Measurements from ENCODE around the gene CHST13. TPM values are rescaled to one million over a fixed set of nuclear protein-coding genes. Genes with fewer than 3 reads are reported as not detected.

Gene CHST13
- total RNA-seq, 3 donors from 2014 or later = not detected

GRCh38 chr3:126542340-126543241, 18.6 kb downstream of the CHST13 start:
- DNase-seq = no peak

DNA sequence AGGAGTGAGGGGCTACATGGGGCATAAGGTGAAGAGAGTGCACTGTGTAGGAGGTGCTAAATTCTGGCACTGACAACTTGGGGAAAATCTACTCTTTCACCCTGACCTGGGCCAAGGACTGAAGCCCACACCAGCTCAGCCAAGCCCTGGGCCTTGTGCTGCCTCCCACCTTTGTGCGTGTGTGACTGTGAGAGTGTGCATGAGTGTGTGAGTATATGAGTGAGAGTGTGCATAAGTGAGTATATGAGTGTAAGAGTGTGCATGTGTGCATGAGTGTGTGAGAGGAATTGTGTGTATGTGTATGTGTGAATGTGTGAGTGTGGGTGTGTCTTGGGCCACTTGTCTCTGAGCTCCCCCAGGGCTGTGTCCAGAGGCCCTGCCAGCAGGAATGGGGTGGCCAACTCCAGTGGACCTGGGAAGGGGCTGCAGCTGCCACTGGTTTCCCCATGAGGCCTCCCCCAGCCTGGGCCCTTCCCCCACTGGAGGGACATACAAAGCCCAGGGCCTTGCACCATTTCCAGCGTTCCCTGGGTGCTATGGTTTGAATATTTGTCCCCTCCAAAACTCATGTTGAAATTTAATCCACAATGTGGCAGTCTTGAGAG, 19.6 kb downstream of the CHST13 start:
- no peak for ATAC-seq
- H3K9me3 Mint-ChIP-seq = no peaks in the 10 kb centered on the region

More at GRCh38 chr3:126542340-126543241, 18.6 kb downstream of the CHST13 start:
- Mint-ChIP-seq H3K36me3 (ENCODE audit: insufficient read depth) (no peaks in the 10 kb centered on the region), H3K4me3 (no peak overlapping the region), H3K27me3 (ENCODE audit: low read depth) (peaks cover 7% of the 10 kb centered on the region), H3K9me3 (no peaks in the 10 kb centered on the region), H3K4me1 (ENCODE audit: low read depth) (no peaks in the 10 kb centered on the region)
- no peak for ATAC-seq

GRCh38 chr3:126544596-126545281, 20.8 kb downstream of the CHST13 start:
- no peaks in the 10 kb centered on the region for H3K36me3 Mint-ChIP-seq (ENCODE audit: insufficient read depth)
- H3K4me3 Mint-ChIP-seq = no peak overlapping the region
- DNase-seq (no peak), ATAC-seq (no peak)
- H3K27me3 Mint-ChIP-seq (ENCODE audit: low read depth) = peaks cover 7% of the 10 kb centered on the region
- no peaks in the 10 kb centered on the region for H3K4me1 Mint-ChIP-seq (ENCODE audit: low read depth)
- H3K9me3 Mint-ChIP-seq = no peaks in the 10 kb centered on the region

More for the DNA sequence above, 19.6 kb downstream of the CHST13 start:
- no peak overlapping the region for H3K4me3 Mint-ChIP-seq
- no peaks in the 10 kb centered on the region for H3K36me3 Mint-ChIP-seq (ENCODE audit: insufficient read depth)
- no peak for DNase-seq
- peaks cover 7% of the 10 kb centered on the region for H3K27me3 Mint-ChIP-seq (ENCODE audit: low read depth)
- H3K4me1 Mint-ChIP-seq (ENCODE audit: low read depth) = no peaks in the 10 kb centered on the region

DNA sequence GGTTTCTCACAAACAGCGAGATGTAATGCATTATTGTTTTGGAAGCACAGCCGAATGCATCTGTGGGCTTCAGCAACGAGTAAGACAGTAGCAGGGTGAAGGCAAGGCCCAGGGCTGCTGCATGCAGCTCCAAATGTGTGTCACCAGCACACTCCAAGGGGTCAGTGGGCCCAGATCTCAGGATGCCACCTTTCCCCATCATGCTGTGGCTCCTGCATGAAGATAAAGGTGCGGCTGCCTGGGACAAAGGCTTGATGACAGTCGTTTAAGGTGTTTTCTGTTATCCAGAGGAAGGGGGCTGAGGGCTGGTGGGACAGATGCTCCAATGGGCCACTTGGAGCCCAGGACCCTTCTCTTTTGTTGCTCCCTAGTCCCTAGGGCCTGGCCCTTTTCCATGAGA, 21.6 kb downstream of the CHST13 start:
- H3K9me3 Mint-ChIP-seq = no peaks in the 10 kb centered on the region

GRCh38 chr3:126546013-126546412, 22.1 kb downstream of the CHST13 start:
- no peak for ATAC-seq
- no peak for DNase-seq
- no peaks in the 10 kb centered on the region for H3K36me3 Mint-ChIP-seq (ENCODE audit: insufficient read depth)
- no peaks in the 10 kb centered on the region for H3K4me1 Mint-ChIP-seq (ENCODE audit: low read depth)
- H3K27me3 Mint-ChIP-seq (ENCODE audit: low read depth) = peaks cover 10% of the 10 kb centered on the region
- no peaks in the 10 kb centered on the region for H3K9me3 Mint-ChIP-seq
- H3K4me3 Mint-ChIP-seq = no peak overlapping the region

More for the DNA sequence above, 21.6 kb downstream of the CHST13 start:
- no peaks in the 10 kb centered on the region for H3K4me1 Mint-ChIP-seq (ENCODE audit: low read depth)
- H3K36me3 Mint-ChIP-seq (ENCODE audit: insufficient read depth) = no peaks in the 10 kb centered on the region
- no peak for ATAC-seq
- peaks cover 7% of the 10 kb centered on the region for H3K27me3 Mint-ChIP-seq (ENCODE audit: low read depth)
- DNase-seq = no peak
- no peak overlapping the region for H3K4me3 Mint-ChIP-seq

DNA sequence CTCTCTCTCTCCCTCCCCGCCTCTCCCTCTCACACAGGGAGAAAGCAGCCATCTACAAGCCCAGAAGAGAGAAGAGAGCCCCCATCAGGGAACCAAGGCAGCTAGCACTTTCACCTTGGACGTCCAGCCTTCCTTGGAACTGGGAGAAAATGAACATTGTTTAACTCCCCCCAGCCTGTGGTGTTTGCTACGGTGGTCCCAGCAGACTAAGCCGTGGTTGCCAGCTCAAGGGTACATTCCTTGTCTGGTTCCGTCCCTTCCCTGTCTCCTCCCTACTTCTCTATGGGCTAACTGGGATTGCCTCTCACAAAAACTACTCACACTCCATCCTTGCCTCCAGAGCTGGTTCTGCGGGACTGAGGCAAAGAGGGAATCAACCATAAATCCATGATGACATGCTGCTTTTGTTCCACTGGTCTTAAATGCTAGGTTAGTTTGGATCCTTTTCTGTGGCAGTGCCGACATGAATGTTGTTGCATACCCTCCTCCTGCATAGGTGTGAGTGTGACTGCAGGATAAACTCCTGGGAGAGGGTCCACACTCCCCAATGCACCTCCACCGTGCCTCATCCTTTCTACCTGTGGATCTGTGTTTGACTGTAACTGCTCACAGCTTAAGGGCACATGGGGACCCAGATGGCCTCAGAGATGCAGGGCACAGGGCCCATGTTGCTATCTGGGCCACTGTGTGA, 22.7 kb downstream of the CHST13 start:
- Mint-ChIP-seq H3K9me3 (no peaks in the 10 kb centered on the region), H3K4me3 (no peak overlapping the region), H3K4me1 (ENCODE audit: low read depth) (no peaks in the 10 kb centered on the region), H3K36me3 (ENCODE audit: insufficient read depth) (no peaks in the 10 kb centered on the region), H3K27me3 (ENCODE audit: low read depth) (peaks cover 12% of the 10 kb centered on the region)
- ATAC-seq (no peak), DNase-seq (no peak)

GRCh38 chr3:126547721-126548120, 23.8 kb downstream of the CHST13 start:
- no peak for DNase-seq
- Mint-ChIP-seq H3K27me3 (ENCODE audit: low read depth) (peaks cover 12% of the 10 kb centered on the region), H3K36me3 (ENCODE audit: insufficient read depth) (no peaks in the 10 kb centered on the region), H3K9me3 (no peaks in the 10 kb centered on the region), H3K4me3 (no peak overlapping the region), H3K4me1 (ENCODE audit: low read depth) (no peaks in the 10 kb centered on the region)
- no peak for ATAC-seq

DNA sequence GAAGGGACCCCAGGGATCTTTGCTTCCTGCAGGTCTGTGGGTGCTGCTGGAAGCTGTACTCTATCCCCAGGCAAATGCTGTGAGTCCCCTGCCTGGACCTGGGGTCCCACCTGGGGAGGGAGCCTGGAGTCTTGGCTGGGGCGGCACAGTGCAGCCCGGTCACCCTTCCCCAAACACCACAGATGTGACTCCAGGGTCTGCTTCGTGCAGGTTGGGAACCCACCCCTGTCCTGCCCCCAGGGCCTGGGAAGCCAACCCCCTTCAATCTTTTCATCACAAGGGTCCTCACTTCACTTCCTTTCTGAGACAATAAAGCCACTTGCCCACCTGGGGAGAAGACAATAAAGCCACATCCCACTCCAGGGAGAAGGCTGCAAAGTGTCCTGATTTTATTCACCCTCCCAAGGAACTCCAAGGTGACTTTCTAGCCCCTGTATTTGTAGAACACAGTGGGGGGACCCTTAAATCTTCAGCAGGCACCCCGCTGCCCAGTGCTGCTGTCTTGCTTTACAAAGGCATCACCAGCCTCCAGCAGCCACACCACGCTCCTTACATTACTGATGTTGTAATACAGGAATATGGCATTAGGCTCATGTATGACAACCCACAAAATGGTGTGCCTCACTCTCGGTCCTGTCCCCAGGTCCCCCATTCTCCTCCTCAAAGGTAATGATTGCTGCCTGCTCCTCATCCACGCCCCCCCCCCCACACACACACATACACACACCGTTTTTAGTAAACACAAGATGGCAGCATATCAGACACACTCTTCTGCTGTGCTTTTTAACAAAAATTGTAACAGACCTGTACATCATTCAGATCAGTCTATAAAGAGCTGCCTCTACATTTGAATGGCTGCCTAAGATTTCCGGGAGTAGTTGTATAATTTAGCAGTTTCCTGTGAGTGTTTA, 24.9 kb downstream of the CHST13 start:
- no peaks in the 10 kb centered on the region for H3K4me1 Mint-ChIP-seq (ENCODE audit: low read depth)
- H3K27me3 Mint-ChIP-seq (ENCODE audit: low read depth) = peaks cover 12% of the 10 kb centered on the region
- no peaks in the 10 kb centered on the region for H3K36me3 Mint-ChIP-seq (ENCODE audit: insufficient read depth)
- ATAC-seq (no peak), DNase-seq (no peak)
- H3K4me3 Mint-ChIP-seq = no peak overlapping the region
- H3K9me3 Mint-ChIP-seq = no peaks in the 10 kb centered on the region

GRCh38 chr3:126549861-126550487, 26.0 kb downstream of the CHST13 start:
- no peak for DNase-seq
- no peaks in the 10 kb centered on the region for H3K36me3 Mint-ChIP-seq (ENCODE audit: insufficient read depth)
- H3K4me1 Mint-ChIP-seq (ENCODE audit: low read depth) = no peaks in the 10 kb centered on the region
- H3K4me3 Mint-ChIP-seq = no peak overlapping the region
- H3K27me3 Mint-ChIP-seq (ENCODE audit: low read depth) = peaks cover 12% of the 10 kb centered on the region
- no peak for ATAC-seq
- H3K9me3 Mint-ChIP-seq = no peaks in the 10 kb centered on the region

GRCh38 chr3:126550488-126551051, 26.6 kb downstream of the CHST13 start:
- Mint-ChIP-seq H3K27me3 (ENCODE audit: low read depth) (peaks cover 12% of the 10 kb centered on the region), H3K4me1 (ENCODE audit: low read depth) (no peaks in the 10 kb centered on the region), H3K36me3 (ENCODE audit: insufficient read depth) (no peaks in the 10 kb centered on the region), H3K4me3 (no peak overlapping the region), H3K9me3 (no peaks in the 10 kb centered on the region)
- ATAC-seq (no peak), DNase-seq (no peak)

DNA sequence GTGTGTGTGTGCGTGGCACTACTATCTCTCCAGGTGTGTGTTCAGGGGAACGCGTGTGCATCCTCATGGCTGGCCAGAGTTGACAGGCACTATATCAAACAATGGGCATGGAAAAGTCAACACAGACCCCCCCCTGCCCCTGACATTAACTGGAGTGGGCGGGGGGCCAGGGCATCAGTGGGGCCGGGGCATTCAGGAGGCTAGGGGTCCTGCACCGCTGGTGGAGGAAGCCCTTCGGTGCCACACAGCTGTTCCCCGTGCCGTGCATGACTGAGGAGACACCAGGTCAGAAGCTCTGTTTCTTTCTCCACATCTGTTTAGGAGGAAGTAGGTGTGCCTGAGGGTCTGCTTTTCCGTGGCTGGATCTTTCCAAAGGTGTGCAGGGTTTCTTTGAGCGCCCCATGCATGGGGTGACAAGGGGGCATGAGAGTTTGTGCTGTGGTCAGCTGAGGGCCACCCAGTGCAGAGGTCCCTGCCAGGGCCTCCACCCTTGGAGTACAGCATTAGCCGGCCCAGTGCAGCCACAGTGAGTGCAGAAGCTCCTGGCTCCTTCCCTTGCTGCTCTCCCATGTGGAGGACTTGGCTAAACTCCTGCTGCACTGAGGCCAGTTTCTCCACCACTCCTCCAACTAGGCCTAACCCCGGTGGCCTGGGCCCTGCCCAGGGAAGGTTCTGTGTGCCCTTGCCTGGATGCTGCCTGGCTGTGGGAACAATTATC, 27.3 kb downstream of the CHST13 start:
- H3K9me3 Mint-ChIP-seq = no peaks in the 10 kb centered on the region

GRCh38 chr3:126551839-126552687, 28.1 kb downstream of the CHST13 start:
- ATAC-seq (no peak), DNase-seq (no peak)
- Mint-ChIP-seq H3K4me3 (no peak overlapping the region), H3K4me1 (ENCODE audit: low read depth) (no peaks in the 10 kb centered on the region), H3K36me3 (ENCODE audit: insufficient read depth) (no peaks in the 10 kb centered on the region), H3K27me3 (ENCODE audit: low read depth) (peaks cover 6% of the 10 kb centered on the region), H3K9me3 (no peaks in the 10 kb centered on the region)

More for the DNA sequence above, 27.3 kb downstream of the CHST13 start:
- Mint-ChIP-seq H3K4me1 (ENCODE audit: low read depth) (no peaks in the 10 kb centered on the region), H3K27me3 (ENCODE audit: low read depth) (peaks cover 11% of the 10 kb centered on the region), H3K4me3 (no peak overlapping the region), H3K36me3 (ENCODE audit: insufficient read depth) (no peaks in the 10 kb centered on the region)
- DNase-seq (no peak), ATAC-seq (no peak)
